SK-N-SH (cell line): ENCODE data around the gene ZIC1. TPM values are rescaled to one million over a fixed set of nuclear protein-coding genes. Genes with fewer than 3 reads are reported as not detected.

Experiments
- CTCF ChIA-PET: fragments of 300-600, 350-600 bp; formaldehyde crosslinking; extraction: SDS; loops from one replicate; lab custom pipeline; 2021; lab: Yijun Ruan, JAX
- POLR2A ChIA-PET: fragments of 350-600 bp; sonication (Branson Sonifier 250); formaldehyde crosslinking; extraction: SDS; loops from one replicate; lab custom pipeline; 2020; ENCODE audit warnings: antibody characterized with exemption, inconsistent platforms; lab: Yijun Ruan, JAX
- DNase-seq: peaks from one replicate; pipeline ENCODE4 v3.0.0; 2012
- H2AFZ ChIP-seq: fragments of 200-600 bp; sonication (generic); 2 replicates; pipeline ENCODE4 v1.8.1; 2016; ENCODE audit warnings: antibody characterized with exemption, mild to moderate bottlenecking, low read depth
- H3F3A ChIP-seq: fragments of 200-600 bp; sonication (generic); replicated peaks from 2 replicates; pipeline ENCODE3; 2016; ENCODE audit warnings: antibody characterized with exemption, mild to moderate bottlenecking; ENCODE audit not compliant: insufficient read depth
- H3K27ac ChIP-seq, 2 experiments: fragments of 200-500 bp in 1 of 2; fragments of 200-600 bp in 1 of 2; sonication (Bioruptor generic) in 1 of 2; sonication (generic), shearing (Covaris generic) in 1 of 2; 2 replicates each; pipeline versions ENCODE4 v1.5.1 to v1.6.1; 2014 to 2016; ENCODE audit warnings: low read depth in 2 of 2, inconsistent platforms in 1 of 2, low read length in 1 of 2, mild to moderate bottlenecking in 1 of 2, mixed read lengths in 1 of 2
- H3K27me3 ChIP-seq: fragments of 200-600 bp; sonication (generic), shearing (Covaris generic); 2 replicates; pipeline ENCODE4 v1.6.1; 2016; ENCODE audit warnings: mixed run types; ENCODE audit not compliant: insufficient read depth
- H3K36me3 ChIP-seq, 2 experiments: fragments of 200-500 bp in 1 of 2; fragments of 200-600 bp in 1 of 2; sonication (Bioruptor generic) in 1 of 2; sonication (generic) in 1 of 2; replicated peaks in 1 of 2; 2 replicates each; pipeline versions ENCODE3 to v1.5.1; 2014 to 2016; ENCODE audit warnings: low read length in 1 of 2, mild to moderate bottlenecking in 1 of 2; ENCODE audit not compliant: insufficient read depth in 2 of 2, control insufficient read depth in 1 of 2
- H3K4me1 ChIP-seq, 2 experiments: fragments of 200-500 bp in 1 of 2; fragments of 200-600 bp in 1 of 2; sonication (Bioruptor generic) in 1 of 2; sonication (generic), shearing (Covaris generic) in 1 of 2; 2 replicates each; pipeline versions ENCODE4 v1.5.1 to v1.6.1; 2014 to 2016; ENCODE audit warnings: low read depth in 1 of 2, low read length in 1 of 2, mixed run types in 1 of 2; ENCODE audit not compliant: insufficient read depth in 2 of 2, control insufficient read depth in 1 of 2
- H3K4me2 ChIP-seq: fragments of 200-600 bp; sonication (generic), shearing (Covaris generic); 2 replicates; pipeline ENCODE4 v1.6.1; 2017; ENCODE audit warnings: mixed run types
- H3K4me3 ChIP-seq, 2 experiments: fragments of 200-500 bp in 1 of 2; fragments of 200-600 bp in 1 of 2; sonication (Bioruptor generic) in 1 of 2; sonication (generic), shearing (Covaris generic) in 1 of 2; 2 replicates each; pipeline versions ENCODE4 v1.5.1 to v1.8.1; 2014 to 2016; ENCODE audit warnings: low read depth in 2 of 2, inconsistent platforms in 1 of 2, low read length in 1 of 2, mild to moderate bottlenecking in 1 of 2, mixed read lengths in 1 of 2, moderate library complexity in 1 of 2
- H3K79me2 ChIP-seq: fragments of 200-600 bp; sonication (generic); 2 replicates; pipeline ENCODE4 v1.8.1; 2017; ENCODE audit warnings: mild to moderate bottlenecking; ENCODE audit not compliant: insufficient read depth
- H3K9ac ChIP-seq: fragments of 200-600 bp; sonication (generic); 2 replicates; pipeline ENCODE4 v1.6.1; 2017; ENCODE audit warnings: mixed run types
- H3K9me2 ChIP-seq: fragments of 200-600 bp; sonication (generic); 2 replicates; pipeline ENCODE4 v1.6.1; 2017; ENCODE audit warnings: mixed run types
- H3K9me3 ChIP-seq: fragments of 200-600 bp; sonication (generic); 2 replicates; pipeline ENCODE4 v1.6.1; 2017; ENCODE audit warnings: mixed run types, mild to moderate bottlenecking, moderate library complexity
- H4K20me1 ChIP-seq: fragments of 200-600 bp; sonication (generic); 2 replicates; pipeline ENCODE4 v1.6.1; 2017; ENCODE audit warnings: mild to moderate bottlenecking, mixed run types; ENCODE audit not compliant: insufficient read depth
- CHD2 ChIP-seq: fragments of 150-350 bp; IDR thresholded peaks from 2 replicates; pipeline ENCODE4 v1.6.1; 2018; ENCODE audit warnings: low read length; ENCODE audit not compliant: partially characterized antibody
- ELF1 ChIP-seq: IDR thresholded peaks from 2 replicates; pipeline ENCODE4 v1.4.0; 2012
- EP300 ChIP-seq, 2 experiments: IDR thresholded peaks; 2 replicates each; pipeline versions ENCODE4 v1.4.0 to v1.6.1; 2012; ENCODE audit warnings: borderline replicate concordance in 1 of 2, low read depth in 1 of 2, low read length in 1 of 2
- FOSL2 ChIP-seq: IDR thresholded peaks from 2 replicates; pipeline ENCODE4 v1.4.0; 2012; ENCODE audit warnings: low read depth, mild to moderate bottlenecking, moderate library complexity, borderline replicate concordance
- FOXJ3 ChIP-seq: sonication (generic); formaldehyde crosslinking; IDR thresholded peaks from 2 replicates; pipeline ENCODE4 v1.5.1; 2020; ENCODE audit warnings: mild to moderate bottlenecking, missing genetic modification reagents
- GABPA ChIP-seq: IDR thresholded peaks from 2 replicates; pipeline ENCODE4 v1.4.0; 2012; ENCODE audit warnings: low read depth, mild to moderate bottlenecking
- JUND ChIP-seq: IDR thresholded peaks from 2 replicates; pipeline ENCODE4 v1.4.0; 2012
- MAX ChIP-seq: IDR thresholded peaks from 2 replicates; pipeline ENCODE4 v1.4.0; 2012; ENCODE audit warnings: low read depth
- MEF2A ChIP-seq: IDR thresholded peaks from 2 replicates; pipeline ENCODE4 v1.4.0; 2012; ENCODE audit warnings: low read depth, borderline replicate concordance
- NFIC ChIP-seq: IDR thresholded peaks from 2 replicates; pipeline ENCODE4 v1.4.0; 2012; ENCODE audit warnings: borderline replicate concordance
- NRF1 ChIP-seq: IDR thresholded peaks from 2 replicates; pipeline ENCODE4 v1.6.1; 2012; ENCODE audit warnings: low read depth, mild to moderate bottlenecking, low read length
- POLR2AphosphoS5 ChIP-seq: IDR thresholded peaks from 2 replicates; pipeline ENCODE4 v1.6.1; 2012; ENCODE audit warnings: low read depth, low read length
- REST ChIP-seq: IDR thresholded peaks from 2 replicates; pipeline ENCODE4 v1.6.1; 2012; ENCODE audit warnings: mild to moderate bottlenecking, low read depth, low read length, moderate library complexity
- RFX5 ChIP-seq: IDR thresholded peaks from 2 replicates; pipeline ENCODE4 v1.6.1; 2012; ENCODE audit warnings: mild to moderate bottlenecking, improper control_type of control experiment, low read length
- RXRA ChIP-seq: IDR thresholded peaks from 2 replicates; pipeline ENCODE4 v1.4.0; 2012; ENCODE audit warnings: low read depth, mild to moderate bottlenecking, borderline replicate concordance
- TAF1 ChIP-seq: IDR thresholded peaks from 2 replicates; pipeline ENCODE4 v1.6.1; 2012; ENCODE audit warnings: low read depth, mild to moderate bottlenecking, low read length, moderate library complexity, borderline replicate concordance
- TCF12 ChIP-seq: IDR thresholded peaks from 2 replicates; pipeline ENCODE4 v1.4.0; 2012
- TEAD4 ChIP-seq: IDR thresholded peaks from 2 replicates; pipeline ENCODE4 v1.4.0; 2012; ENCODE audit warnings: mild to moderate bottlenecking, borderline replicate concordance; ENCODE audit not compliant: insufficient read depth
- YY1 ChIP-seq: IDR thresholded peaks from 2 replicates; pipeline ENCODE4 v1.4.0; 2012; ENCODE audit warnings: low read depth, mild to moderate bottlenecking
- ZBTB33 ChIP-seq: IDR thresholded peaks from 2 replicates; pipeline ENCODE4 v1.4.0; 2012; ENCODE audit warnings: low read depth, borderline replicate concordance
- WGBS: methylation state at CpG from one replicate; pipeline ENCODE4 v1.1.6; 2017; ENCODE audit warnings: low lambda C conversion rate; 5-methylcytosine and 5-hydroxymethylcytosine counted together
- polyA plus RNA-seq, 3 experiments: library from polyadenylated mRNA; depleted of rRNA; stranded (reverse); fragments of >200 nt; gene quantifications; 2 replicates each; pipeline ENCODE4 v1.2.3, GENCODE V29; 2012

ZIC1 gene
- polyA plus RNA-seq, 1 of the 3 experiments (the other 2 are of a cell fraction), result 16.7 TPM

GRCh38 chr3:147395899-147396711 is 13.1 kb upstream of the ZIC1 start:
- Histone ChIP-seq H3K9ac (no peak overlapping the region), H3K4me3 (no peak overlapping the region), H3K9me3 (no peaks in the 10 kb centered on the region), H3K27ac (no peak overlapping the region), H3K4me1 (peaks cover 0 to 2% of the 10 kb centered on the region in 2 experiments; a peak in 1 of 4 replicates), H2AFZ (no peak overlapping the region), H3K79me2 (peaks cover 31% of the 10 kb centered on the region; the same call in 1 of the 2 replicates), H3K4me2 (no peak overlapping the region), H3K36me3 (no peaks in the 10 kb centered on the region), H4K20me1 (no peaks in the 10 kb centered on the region), H3F3A (no peaks in the 10 kb centered on the region), H3K27me3 (peaks cover 29% of the 10 kb centered on the region; the same call in 1 of the 2 replicates), H3K9me2 (no peaks in the 10 kb centered on the region)
- no peak for TF ChIP-seq RXRA
- no peak for TF ChIP-seq POLR2AphosphoS5
- TF ChIP-seq MEF2A, result no peak
- TF ChIP-seq FOSL2, result no peak
- TF ChIP-seq TAF1, result no peak
- TF ChIP-seq TCF12, result no peak
- TF ChIP-seq REST, result no peak
- no peak for TF ChIP-seq EP300 (IDR thresholded peaks at IDR 0.05; ENCODE audit: borderline replicate concordance in 1 of 2, low read depth in 1 of 2, low read length in 1 of 2)
- no peak for TF ChIP-seq GABPA
- TF ChIP-seq FOXJ3 (CRISPR knock-in tag), result no peak
- no peak for TF ChIP-seq RFX5
- no peak for TF ChIP-seq ZBTB33
- TF ChIP-seq JUND, result no peak
- no peak for TF ChIP-seq MAX
- no peak for TF ChIP-seq CHD2
- TF ChIP-seq TEAD4, result no peak
- TF ChIP-seq ELF1, result no peak
- no peak for TF ChIP-seq NRF1
- TF ChIP-seq YY1, result no peak
- no peak for TF ChIP-seq NFIC
- ChIA-PET CTCF (no interaction called here), POLR2A (interaction anchor here (0.6 kb wide), 1 partner anchor 1483 kb away, joined by 3 read pairs; no protein-coding TSS in a partner anchor)
- WGBS, result 75% methylated on average over 31 of the region's 65 CpGs
- DNase-seq, result no peak
